Hematopoietic multipotent progenitor cell (in vitro differentiated cells): Measurements from ENCODE around the gene ATRNL1. TPM values are rescaled to one million over a fixed set of nuclear protein-coding genes. Genes with fewer than 3 reads are reported as not detected.

Experiments
- DNase-seq, 3 donors: peaks; one replicate each; pipeline ENCODE4 v3.0.0-alpha.2; 2011 to 2015; ENCODE audit warnings: low read depth in 2 of 3, low spot score in 2 of 3
- total RNA-seq: library from RNA; depleted of rRNA; stranded (reverse); fragments of >200 nt; gene quantifications from one replicate; pipeline ENCODE4 v1.2.3, GENCODE V29; 2012

The ATRNL1 gene
- total RNA-seq, 1 donor, result under 0.01 TPM

- no peak for DNase-seq
Measured at GRCh38 chr10:115829521-115830205, 736.5 kb downstream of the ATRNL1 start.

GRCh38 chr10:115830265-115830970 lies 737.3 kb downstream of the ATRNL1 start:
- DNase-seq, result no peak

GRCh38 chr10:115831016-115831415 lies 737.9 kb downstream of the ATRNL1 start:
- no peak for DNase-seq

- DNase-seq, result no peak
Measured at GRCh38 chr10:115833119-115833518, 740.0 kb downstream of the ATRNL1 start.

GRCh38 chr10:115844591-115844990 lies 751.4 kb downstream of the ATRNL1 start:
- DNase-seq, result no peak

- DNase-seq, result no peak
Measured at GRCh38 chr10:115845921-115846320, 752.8 kb downstream of the ATRNL1 start.

GRCh38 chr10:115846528-115846927 lies 753.4 kb downstream of the ATRNL1 start:
- no peak for DNase-seq

GRCh38 chr10:115849197-115849596 lies 756.0 kb downstream of the ATRNL1 start:
- DNase-seq, result no peak

GRCh38 chr10:115850666-115851065 lies 757.5 kb downstream of the ATRNL1 start:
- no peak for DNase-seq

GRCh38 chr10:115851695-115852094 lies 758.5 kb downstream of the ATRNL1 start:
- DNase-seq, result no peak

- DNase-seq, result no peak
Measured at GRCh38 chr10:115854740-115855435, 761.7 kb downstream of the ATRNL1 start.

GRCh38 chr10:115856580-115856979 lies 763.4 kb downstream of the ATRNL1 start:
- no peak for DNase-seq

GRCh38 chr10:115857856-115858255 lies 764.7 kb downstream of the ATRNL1 start:
- DNase-seq, result no peak

GRCh38 chr10:115860182-115861107 lies 767.3 kb downstream of the ATRNL1 start:
- DNase-seq, result no peak

- DNase-seq, result no peak
Measured at GRCh38 chr10:115861455-115861854, 768.3 kb downstream of the ATRNL1 start.

- no peak for DNase-seq
Measured at GRCh38 chr10:115861864-115862263, 768.7 kb downstream of the ATRNL1 start.

GRCh38 chr10:115866174-115866573 lies 773.0 kb downstream of the ATRNL1 start:
- no peak for DNase-seq

GRCh38 chr10:115866691-115867090 lies 773.5 kb downstream of the ATRNL1 start:
- DNase-seq, result no peak

- no peak for DNase-seq
Measured at GRCh38 chr10:115867305-115867704, 774.1 kb downstream of the ATRNL1 start.

- DNase-seq, result no peak
Measured at GRCh38 chr10:115871855-115872254, 778.7 kb downstream of the ATRNL1 start.

GRCh38 chr10:115875172-115875571 lies 782.0 kb downstream of the ATRNL1 start:
- no peak for DNase-seq
